ENCODE results near the gene SAMM50.
A peak's percentile ranks its signal among the peaks of the same experiment; 100 is the strongest.

DNA sequence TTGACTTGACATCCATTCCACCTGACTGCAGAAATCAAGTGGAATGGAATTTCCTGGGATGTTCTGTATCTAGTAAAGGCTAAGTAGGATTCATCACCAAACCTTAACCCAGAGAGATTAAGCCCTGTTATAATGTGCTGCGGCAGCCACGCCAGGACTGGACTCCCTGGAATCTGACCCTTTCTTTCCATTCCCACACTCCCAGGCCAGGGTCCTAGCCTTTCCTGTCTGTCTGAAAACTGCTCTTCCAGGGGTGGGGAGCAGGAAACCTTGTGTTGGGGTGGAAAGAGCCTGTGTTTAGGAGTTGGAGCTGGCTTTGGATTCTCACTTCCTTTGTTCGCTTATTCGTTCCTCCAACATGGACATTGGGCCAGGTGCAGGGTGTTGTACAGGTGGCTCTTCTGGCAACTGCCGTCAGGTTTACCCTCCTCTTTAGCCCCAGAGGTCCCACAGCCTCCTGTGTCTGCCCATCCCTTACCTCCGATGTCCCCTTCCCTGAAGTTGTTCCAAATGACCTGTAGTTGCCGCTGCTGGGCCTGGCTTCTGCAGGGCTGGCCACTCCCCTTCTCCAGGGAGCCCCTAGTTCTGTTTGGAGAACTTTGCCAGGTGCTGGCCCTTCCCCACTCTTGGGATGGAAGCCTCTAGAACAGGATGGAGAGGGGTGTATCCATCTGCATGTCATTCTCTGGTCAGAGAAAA lies 48.3 kb downstream of the SAMM50 start:
- TF ChIP-seq, protein P1, sequence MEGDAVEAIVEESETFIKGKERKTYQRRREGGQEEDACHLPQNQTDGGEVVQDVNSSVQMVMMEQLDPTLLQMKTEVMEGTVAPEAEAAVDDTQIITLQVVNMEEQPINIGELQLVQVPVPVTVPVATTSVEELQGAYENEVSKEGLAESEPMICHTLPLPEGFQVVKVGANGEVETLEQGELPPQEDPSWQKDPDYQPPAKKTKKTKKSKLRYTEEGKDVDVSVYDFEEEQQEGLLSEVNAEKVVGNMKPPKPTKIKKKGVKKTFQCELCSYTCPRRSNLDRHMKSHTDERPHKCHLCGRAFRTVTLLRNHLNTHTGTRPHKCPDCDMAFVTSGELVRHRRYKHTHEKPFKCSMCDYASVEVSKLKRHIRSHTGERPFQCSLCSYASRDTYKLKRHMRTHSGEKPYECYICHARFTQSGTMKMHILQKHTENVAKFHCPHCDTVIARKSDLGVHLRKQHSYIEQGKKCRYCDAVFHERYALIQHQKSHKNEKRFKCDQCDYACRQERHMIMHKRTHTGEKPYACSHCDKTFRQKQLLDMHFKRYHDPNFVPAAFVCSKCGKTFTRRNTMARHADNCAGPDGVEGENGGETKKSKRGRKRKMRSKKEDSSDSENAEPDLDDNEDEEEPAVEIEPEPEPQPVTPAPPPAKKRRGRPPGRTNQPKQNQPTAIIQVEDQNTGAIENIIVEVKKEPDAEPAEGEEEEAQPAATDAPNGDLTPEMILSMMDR (IDR thresholded peaks at IDR 0.05; ENCODE audit: low read depth, low read length, missing input control), result no peak
- TF ChIP-seq JUND (IDR thresholded peaks at IDR 0.05), result no peak
- TF ChIP-seq GABPA (IDR thresholded peaks at IDR 0.05 in 1 of 2, conservative IDR thresholded peaks at IDR 0.05 in 1 of 2), result no peak
- TF ChIP-seq YY1 (IDR thresholded peaks at IDR 0.05), result no peak
- TF ChIP-seq, protein P2, sequence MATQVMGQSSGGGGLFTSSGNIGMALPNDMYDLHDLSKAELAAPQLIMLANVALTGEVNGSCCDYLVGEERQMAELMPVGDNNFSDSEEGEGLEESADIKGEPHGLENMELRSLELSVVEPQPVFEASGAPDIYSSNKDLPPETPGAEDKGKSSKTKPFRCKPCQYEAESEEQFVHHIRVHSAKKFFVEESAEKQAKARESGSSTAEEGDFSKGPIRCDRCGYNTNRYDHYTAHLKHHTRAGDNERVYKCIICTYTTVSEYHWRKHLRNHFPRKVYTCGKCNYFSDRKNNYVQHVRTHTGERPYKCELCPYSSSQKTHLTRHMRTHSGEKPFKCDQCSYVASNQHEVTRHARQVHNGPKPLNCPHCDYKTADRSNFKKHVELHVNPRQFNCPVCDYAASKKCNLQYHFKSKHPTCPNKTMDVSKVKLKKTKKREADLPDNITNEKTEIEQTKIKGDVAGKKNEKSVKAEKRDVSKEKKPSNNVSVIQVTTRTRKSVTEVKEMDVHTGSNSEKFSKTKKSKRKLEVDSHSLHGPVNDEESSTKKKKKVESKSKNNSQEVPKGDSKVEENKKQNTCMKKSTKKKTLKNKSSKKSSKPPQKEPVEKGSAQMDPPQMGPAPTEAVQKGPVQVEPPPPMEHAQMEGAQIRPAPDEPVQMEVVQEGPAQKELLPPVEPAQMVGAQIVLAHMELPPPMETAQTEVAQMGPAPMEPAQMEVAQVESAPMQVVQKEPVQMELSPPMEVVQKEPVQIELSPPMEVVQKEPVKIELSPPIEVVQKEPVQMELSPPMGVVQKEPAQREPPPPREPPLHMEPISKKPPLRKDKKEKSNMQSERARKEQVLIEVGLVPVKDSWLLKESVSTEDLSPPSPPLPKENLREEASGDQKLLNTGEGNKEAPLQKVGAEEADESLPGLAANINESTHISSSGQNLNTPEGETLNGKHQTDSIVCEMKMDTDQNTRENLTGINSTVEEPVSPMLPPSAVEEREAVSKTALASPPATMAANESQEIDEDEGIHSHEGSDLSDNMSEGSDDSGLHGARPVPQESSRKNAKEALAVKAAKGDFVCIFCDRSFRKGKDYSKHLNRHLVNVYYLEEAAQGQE (IDR thresholded peaks at IDR 0.05), result no peak
- TF ChIP-seq, protein P3, sequence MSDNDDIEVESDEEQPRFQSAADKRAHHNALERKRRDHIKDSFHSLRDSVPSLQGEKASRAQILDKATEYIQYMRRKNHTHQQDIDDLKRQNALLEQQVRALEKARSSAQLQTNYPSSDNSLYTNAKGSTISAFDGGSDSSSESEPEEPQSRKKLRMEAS (IDR thresholded peaks at IDR 0.05), result no peak
- no peak for TF ChIP-seq HNF4G (IDR thresholded peaks at IDR 0.05)
- TF ChIP-seq NR2F2 (IDR thresholded peaks at IDR 0.05), result no peak
- no peak for TF ChIP-seq EGR1 (IDR thresholded peaks at IDR 0.05; ENCODE audit: low read depth in 2 of 2)
- TF ChIP-seq RAD21 (IDR thresholded peaks at IDR 0.05), result peak; percentile 8 to 19
- TF ChIP-seq TAF1 (conservative IDR thresholded peaks at IDR 0.05), result no peak
- no peak for TF ChIP-seq HNF4A (conservative IDR thresholded peaks at IDR 0.05)
- TF ChIP-seq FOXA2 (IDR thresholded peaks at IDR 0.05), result no peak
- TF ChIP-seq SP1 (IDR thresholded peaks at IDR 0.05), result no peak

Measured in liver (tissue), 3 donors.